ENCODE data around the gene LCLAT1. TPM values are rescaled to one million over a fixed set of nuclear protein-coding genes. Genes with fewer than 3 reads are reported as not detected.

LCLAT1 gene
- polyA plus RNA-seq, 2 of the 4 experiments (the other 2 are of a cell fraction), result 19.5 to 71.0 TPM

- TF ChIP-seq JUNB (IDR thresholded peaks at IDR 0.05) (no peak), POLR2A (IDR thresholded peaks at IDR 0.05; ENCODE audit: low read length) (no peak), CEBPB (IDR thresholded peaks at IDR 0.05) (no peak), ZC3H11A (IDR thresholded peaks at IDR 0.05) (no peak)
Measured at GRCh38 chr2:30583204-30583749, 136.2 kb downstream of the LCLAT1 start (continued).

DNA sequence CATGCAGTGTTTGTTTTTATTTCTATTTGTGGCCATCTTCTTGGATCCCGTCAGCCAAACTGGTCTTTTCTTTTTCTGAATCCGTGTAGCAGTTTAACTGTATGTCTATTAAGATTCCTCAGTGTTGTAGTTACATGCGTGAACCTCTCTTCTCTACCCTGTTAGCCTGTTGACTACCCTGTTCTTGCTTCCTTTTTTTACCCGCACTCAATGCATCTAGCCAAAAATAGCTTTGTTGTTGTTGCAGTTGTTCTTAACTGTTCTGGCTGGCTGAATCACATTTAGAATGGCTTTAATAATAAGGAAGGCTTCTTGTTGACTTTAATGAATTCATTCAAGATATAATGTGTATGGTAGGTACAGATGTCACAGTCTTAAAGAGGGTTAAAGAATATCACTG lies 137.1 kb downstream of the LCLAT1 start:
- ChIA-PET CTCF (no interaction called here), POLR2A (no interaction called here)
- 96% methylated on average over 4 of the region's 4 CpGs for WGBS (ENCODE audit: missing lambda C conversion rate)
- no peak overlapping the region for H3K4me3 ChIP-seq
- H3K27ac ChIP-seq, result no peak overlapping the region
- TF ChIP-seq HES2 (IDR thresholded peaks at IDR 0.05), result no peak
- no peak for TF ChIP-seq RARB (CRISPR knock-in tag; IDR thresholded peaks at IDR 0.05)
- no peak for TF ChIP-seq BHLHE40 (IDR thresholded peaks at IDR 0.05; ENCODE audit: low read depth, low read length)
- no peak for TF ChIP-seq KDM1A (IDR thresholded peaks at IDR 0.05; ENCODE audit: low read depth)
- no peak for TF ChIP-seq MYC (IDR thresholded peaks at IDR 0.05; ENCODE audit: borderline replicate concordance, low read length)
- no peak for TF ChIP-seq CBX8 (IDR thresholded peaks at IDR 0.05)
- FAIRE-seq (peak; percentile 65), ATAC-seq (no peak), DNase-seq (ENCODE audit: low read depth in 1 of 2, low spot score in 1 of 2) (no peak)
- no peaks in the 10 kb centered on the region for H3K9me3 ChIP-seq
- H3K4me2 ChIP-seq, result no peak overlapping the region
- H3K4me1 ChIP-seq, result no peaks in the 10 kb centered on the region

- TF ChIP-seq POLR2A (IDR thresholded peaks at IDR 0.05; ENCODE audit: low read length), result no peak
- TF ChIP-seq RCOR1 (IDR thresholded peaks at IDR 0.05; ENCODE audit: low read depth, low read length), result no peak
- no peak for TF ChIP-seq HEYL (CRISPR knock-in tag; IDR thresholded peaks at IDR 0.05)
- no peak for TF ChIP-seq CBX2 (IDR thresholded peaks at IDR 0.05; ENCODE audit: borderline replicate concordance, low read depth)
- no peak for TF ChIP-seq PHF8 (IDR thresholded peaks at IDR 0.05; ENCODE audit: borderline replicate concordance, low read depth)
- TF ChIP-seq HOXA7 (CRISPR knock-in tag; IDR thresholded peaks at IDR 0.05), result no peak
- no peak for TF ChIP-seq KDM5A (IDR thresholded peaks at IDR 0.05)
- no peak for TF ChIP-seq JUNB (IDR thresholded peaks at IDR 0.05)
- no peak for TF ChIP-seq FOSL2 (IDR thresholded peaks at IDR 0.05)
- no peak for TF ChIP-seq FOSL2 (CRISPR knock-in tag; IDR thresholded peaks at IDR 0.05)
- TF ChIP-seq, protein P1, sequence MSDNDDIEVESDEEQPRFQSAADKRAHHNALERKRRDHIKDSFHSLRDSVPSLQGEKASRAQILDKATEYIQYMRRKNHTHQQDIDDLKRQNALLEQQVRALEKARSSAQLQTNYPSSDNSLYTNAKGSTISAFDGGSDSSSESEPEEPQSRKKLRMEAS (IDR thresholded peaks at IDR 0.05), result no peak
- TF ChIP-seq ZFP36 (IDR thresholded peaks at IDR 0.05; ENCODE audit: borderline replicate concordance, partially characterized antibody), result no peak
- no peak for TF ChIP-seq TP53 (CRISPR knock-in tag; IDR thresholded peaks at IDR 0.05)
- TF ChIP-seq, protein P2, sequence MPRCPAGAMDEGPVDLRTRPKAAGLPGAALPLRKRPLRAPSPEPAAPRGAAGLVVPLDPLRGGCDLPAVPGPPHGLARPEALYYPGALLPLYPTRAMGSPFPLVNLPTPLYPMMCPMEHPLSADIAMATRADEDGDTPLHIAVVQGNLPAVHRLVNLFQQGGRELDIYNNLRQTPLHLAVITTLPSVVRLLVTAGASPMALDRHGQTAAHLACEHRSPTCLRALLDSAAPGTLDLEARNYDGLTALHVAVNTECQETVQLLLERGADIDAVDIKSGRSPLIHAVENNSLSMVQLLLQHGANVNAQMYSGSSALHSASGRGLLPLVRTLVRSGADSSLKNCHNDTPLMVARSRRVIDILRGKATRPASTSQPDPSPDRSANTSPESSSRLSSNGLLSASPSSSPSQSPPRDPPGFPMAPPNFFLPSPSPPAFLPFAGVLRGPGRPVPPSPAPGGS (IDR thresholded peaks at IDR 0.05), result no peak
- no peak for TF ChIP-seq NR3C1 (IDR thresholded peaks at IDR 0.05)
- TF ChIP-seq FOSB (CRISPR knock-in tag; IDR thresholded peaks at IDR 0.05), result no peak
- no peak for TF ChIP-seq MYC (IDR thresholded peaks at IDR 0.05; ENCODE audit: borderline replicate concordance, low read length)
- TF ChIP-seq, protein P3, sequence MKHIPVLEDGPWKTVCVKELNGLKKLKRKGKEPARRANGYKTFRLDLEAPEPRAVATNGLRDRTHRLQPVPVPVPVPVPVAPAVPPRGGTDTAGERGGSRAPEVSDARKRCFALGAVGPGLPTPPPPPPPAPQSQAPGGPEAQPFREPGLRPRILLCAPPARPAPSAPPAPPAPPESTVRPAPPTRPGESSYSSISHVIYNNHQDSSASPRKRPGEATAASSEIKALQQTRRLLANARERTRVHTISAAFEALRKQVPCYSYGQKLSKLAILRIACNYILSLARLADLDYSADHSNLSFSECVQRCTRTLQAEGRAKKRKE (CRISPR knock-in tag; IDR thresholded peaks at IDR 0.05; ENCODE audit: low read depth), result no peak
- no peak for TF ChIP-seq HES2 (IDR thresholded peaks at IDR 0.05)
- H3K9me3 ChIP-seq, result no peaks in the 10 kb centered on the region
- CTCF ChIA-PET, result no interaction called here
- H3K4me2 ChIP-seq, result no peak overlapping the region
- POLR2A ChIA-PET, result no interaction called here
- no peak overlapping the region for H3K4me3 ChIP-seq
- DNase-seq (ENCODE audit: low read depth in 1 of 2, low spot score in 1 of 2) (no peak), ATAC-seq (no peak), FAIRE-seq (peak; percentile 28)
- no peak overlapping the region for H3K27ac ChIP-seq
- H3K4me1 ChIP-seq, result no peaks in the 10 kb centered on the region
Measured at GRCh38 chr2:30588994-30589393, 141.9 kb downstream of the LCLAT1 start.
